KOPT-K1 (cell line): ENCODE results near the gene DNPEP.

Source experiments
- H3K27ac ChIP-seq: fragments of 200-600 bp; sonication (generic); 2 replicates; pipeline ENCODE4 v1.5.1; 2016; ENCODE audit warnings: antibody characterized with exemption, mild to moderate bottlenecking, low read depth, low read length; ENCODE audit not compliant: poor library complexity, severe bottlenecking
- H3K36me3 ChIP-seq: fragments of 200-600 bp; sonication (generic); 2 replicates; pipeline ENCODE4 v1.5.1; 2017; ENCODE audit warnings: antibody characterized with exemption, mild to moderate bottlenecking, low read length, moderate library complexity; ENCODE audit not compliant: insufficient read depth
- H3K9me3 ChIP-seq: fragments of 200-600 bp; sonication (generic); 2 replicates; pipeline ENCODE4 v1.5.1; 2017; ENCODE audit warnings: antibody characterized with exemption, low read length, mild to moderate bottlenecking; ENCODE audit not compliant: insufficient read depth, poor library complexity, severe bottlenecking

DNPEP gene

DNA sequence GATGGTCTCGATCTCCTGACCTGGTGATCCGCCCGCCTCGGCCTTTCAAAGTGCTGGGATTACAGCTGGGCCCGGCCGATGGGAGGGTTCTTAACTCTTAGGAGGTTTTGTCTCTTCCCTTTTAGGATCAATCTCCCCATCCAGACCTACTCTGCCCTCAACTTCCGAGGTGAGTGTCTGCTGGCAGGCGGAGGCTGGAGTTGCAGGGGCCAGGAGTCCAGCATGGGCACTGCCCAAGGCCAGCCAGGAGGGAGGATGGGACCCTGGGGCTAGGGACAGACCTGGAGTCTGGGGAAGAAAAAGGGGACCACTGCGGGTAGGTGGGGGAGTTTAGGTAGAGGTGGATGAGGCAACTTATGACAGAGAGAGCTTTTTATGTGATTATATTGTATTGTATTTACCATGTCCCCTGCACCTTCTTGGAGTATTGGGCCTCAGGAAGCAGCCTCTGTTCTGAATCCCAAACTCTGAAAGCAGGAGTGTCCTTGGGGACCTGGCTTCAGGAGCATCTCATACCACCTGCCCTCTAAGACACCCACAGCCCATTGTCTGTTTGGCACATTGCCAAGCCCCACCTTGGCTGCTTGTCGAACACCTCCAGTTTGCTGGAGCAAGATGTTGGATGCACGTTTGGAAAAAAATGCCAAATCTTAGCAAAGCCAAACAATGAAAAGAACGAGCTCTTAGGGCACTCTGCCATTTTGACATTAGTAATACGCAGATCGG lies 36.1 kb upstream of the DNPEP start:
- H3K27ac ChIP-seq: no peak overlapping the region
- H3K9me3 ChIP-seq: no peaks in the 10 kb centered on the region

GRCh38 chr2:219422952-219423534 lies 35.3 kb upstream of the DNPEP start:
- Histone ChIP-seq H3K9me3 (no peaks in the 10 kb centered on the region), H3K27ac (no peak overlapping the region), H3K36me3 (no peaks in the 10 kb centered on the region)

More for the DNA sequence above, 36.1 kb upstream of the DNPEP start:
- H3K36me3 ChIP-seq: no peaks in the 10 kb centered on the region

DNA sequence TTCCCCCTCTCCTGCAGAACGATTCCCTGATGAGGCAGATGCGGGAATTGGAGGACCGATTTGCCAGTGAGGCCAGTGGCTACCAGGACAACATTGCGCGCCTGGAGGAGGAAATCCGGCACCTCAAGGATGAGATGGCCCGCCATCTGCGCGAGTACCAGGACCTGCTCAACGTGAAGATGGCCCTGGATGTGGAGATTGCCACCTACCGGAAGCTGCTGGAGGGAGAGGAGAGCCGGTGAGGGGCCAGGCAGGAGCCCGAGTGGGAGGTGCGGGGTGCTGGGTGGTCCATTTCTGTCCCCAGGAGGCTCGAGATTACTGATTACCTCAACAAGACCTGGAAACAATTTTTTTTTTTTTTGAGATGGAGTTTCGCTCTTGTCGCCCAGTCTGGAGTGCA lies 33.6 kb upstream of the DNPEP start:
- no peak overlapping the region for H3K27ac ChIP-seq
- no peaks in the 10 kb centered on the region for H3K36me3 ChIP-seq
- no peaks in the 10 kb centered on the region for H3K9me3 ChIP-seq

- no peaks in the 10 kb centered on the region for H3K36me3 ChIP-seq
- no peak overlapping the region for H3K27ac ChIP-seq
- H3K9me3 ChIP-seq: no peaks in the 10 kb centered on the region
Measured at GRCh38 chr2:219420687-219421086, 33.0 kb upstream of the DNPEP start.

DNA sequence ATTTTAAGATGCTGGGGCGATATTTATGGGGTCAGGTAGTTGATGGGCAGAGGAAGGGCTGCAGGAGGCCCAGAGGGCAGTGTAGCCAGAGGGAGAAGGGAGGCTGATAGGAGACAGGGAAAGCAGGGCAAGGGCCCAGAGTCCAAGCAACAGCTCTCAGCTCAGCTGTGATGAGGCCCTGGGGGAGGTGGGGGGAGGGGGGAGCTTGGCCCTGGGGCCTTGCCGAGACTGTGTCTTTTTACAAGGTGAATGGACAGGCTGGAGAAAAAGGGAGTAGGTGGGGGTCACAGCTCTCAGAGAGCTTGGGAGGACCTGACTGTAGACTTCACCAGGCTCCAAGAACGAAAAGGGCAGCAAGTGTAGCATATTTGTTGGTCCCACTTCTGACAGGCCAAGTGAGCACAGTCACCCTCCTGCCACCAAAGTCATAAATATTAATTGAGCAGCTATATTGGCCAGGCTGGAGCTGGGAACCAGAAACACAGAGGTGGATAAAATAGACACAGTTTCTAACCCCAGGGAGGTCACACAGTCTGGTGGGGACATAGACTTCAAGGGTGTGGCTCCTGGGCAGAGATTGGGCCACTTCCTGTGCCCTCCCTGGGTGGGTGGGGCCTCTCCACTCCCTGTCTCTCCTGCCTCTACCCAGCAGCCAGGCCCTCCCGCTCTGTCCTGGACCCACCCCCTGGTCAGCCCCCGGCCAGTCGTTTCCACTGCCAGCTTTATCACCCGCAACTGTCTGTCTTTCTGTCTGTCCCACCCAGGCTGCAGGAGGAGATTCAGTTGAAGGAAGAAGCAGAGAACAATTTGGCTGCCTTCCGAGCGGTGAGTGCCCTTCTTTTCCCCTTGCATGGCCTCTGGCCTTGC lies 31.9 kb upstream of the DNPEP start:
- Histone ChIP-seq H3K27ac (no peak overlapping the region), H3K9me3 (no peaks in the 10 kb centered on the region), H3K36me3 (no peaks in the 10 kb centered on the region)

- no peaks in the 10 kb centered on the region for H3K9me3 ChIP-seq
- H3K36me3 ChIP-seq: no peaks in the 10 kb centered on the region
- H3K27ac ChIP-seq: no peak overlapping the region
Measured at GRCh38 chr2:219419012-219419324, 31.3 kb upstream of the DNPEP start.

DNA sequence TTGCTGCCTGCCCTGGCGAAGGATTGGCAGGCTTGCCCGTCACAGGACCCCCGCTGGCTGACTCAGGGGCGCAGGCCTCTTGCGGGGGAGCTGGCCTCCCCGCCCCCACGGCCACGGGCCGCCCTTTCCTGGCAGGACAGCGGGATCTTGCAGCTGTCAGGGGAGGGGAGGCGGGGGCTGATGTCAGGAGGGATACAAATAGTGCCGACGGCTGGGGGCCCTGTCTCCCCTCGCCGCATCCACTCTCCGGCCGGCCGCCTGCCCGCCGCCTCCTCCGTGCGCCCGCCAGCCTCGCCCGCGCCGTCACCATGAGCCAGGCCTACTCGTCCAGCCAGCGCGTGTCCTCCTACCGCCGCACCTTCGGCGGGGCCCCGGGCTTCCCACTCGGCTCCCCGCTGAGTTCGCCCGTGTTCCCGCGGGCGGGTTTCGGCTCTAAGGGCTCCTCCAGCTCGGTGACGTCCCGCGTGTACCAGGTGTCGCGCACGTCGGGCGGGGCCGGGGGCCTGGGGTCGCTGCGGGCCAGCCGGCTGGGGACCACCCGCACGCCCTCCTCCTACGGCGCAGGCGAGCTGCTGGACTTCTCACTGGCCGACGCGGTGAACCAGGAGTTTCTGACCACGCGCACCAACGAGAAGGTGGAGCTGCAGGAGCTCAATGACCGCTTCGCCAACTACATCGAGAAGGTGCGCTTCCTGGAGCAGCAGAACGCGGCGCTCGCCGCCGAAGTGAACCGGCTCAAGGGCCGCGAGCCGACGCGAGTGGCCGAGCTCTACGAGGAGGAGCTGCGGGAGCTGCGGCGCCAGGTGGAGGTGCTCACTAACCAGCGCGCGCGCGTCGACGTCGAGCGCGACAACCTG lies 30.7 kb upstream of the DNPEP start, which contains the start of gene DES:
TSS of gene DES (plus strand) at position 223 of the 857 bp plus-strand sequence. CDS start at position 309, 86 bp downstream.
- Histone ChIP-seq H3K9me3 (peaks cover under 1% of the 10 kb centered on the region), H3K27ac (no peak within 1 kb of the TSS), H3K36me3 (no peaks in the 10 kb centered on the region)

- no peaks in the 10 kb centered on the region for H3K36me3 ChIP-seq
- H3K27ac ChIP-seq: no peak overlapping the region
- H3K9me3 ChIP-seq: peaks cover 10% of the 10 kb centered on the region
Measured at GRCh38 chr2:219417374-219417773, 29.7 kb upstream of the DNPEP start.

DNA sequence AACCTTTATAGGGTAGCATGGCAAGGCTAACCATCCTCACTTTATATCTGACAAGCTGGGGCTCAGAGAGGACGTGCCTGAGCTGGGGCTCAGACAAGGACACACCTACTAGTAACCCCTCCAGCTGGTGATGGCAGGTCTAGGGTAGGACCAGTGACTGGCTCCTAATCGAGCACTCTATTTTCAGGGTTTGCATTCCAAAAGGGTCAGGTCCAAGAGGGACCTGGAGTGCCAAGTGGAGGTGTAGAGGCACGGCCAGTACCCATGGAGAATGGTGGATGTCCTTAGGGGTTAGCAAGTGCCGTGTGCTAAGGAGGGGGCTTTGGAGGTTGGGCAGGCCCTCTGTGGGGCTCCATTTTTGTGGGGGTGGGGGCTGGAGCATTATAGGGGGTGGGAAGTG lies 29.2 kb upstream of the DNPEP start:
- Histone ChIP-seq H3K27ac (no peak overlapping the region), H3K36me3 (no peaks in the 10 kb centered on the region)

DNA sequence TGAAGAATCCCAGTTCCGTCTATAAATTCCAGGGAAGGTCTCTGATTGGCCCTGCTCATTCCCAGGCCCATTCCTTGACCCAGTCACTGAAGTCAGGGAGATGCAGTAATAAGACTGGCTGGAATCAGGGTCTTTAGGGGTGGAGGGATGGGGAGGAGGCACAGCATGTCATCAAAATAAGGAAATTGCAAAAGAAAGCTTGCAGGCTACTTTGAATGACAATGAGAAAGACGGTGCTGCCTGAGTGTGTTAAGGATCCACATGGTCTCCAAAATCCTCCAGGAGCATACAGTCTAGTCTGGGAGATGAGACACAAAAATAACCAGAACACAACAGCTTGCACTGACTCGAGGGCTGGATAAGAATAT lies 28.5 kb upstream of the DNPEP start:
- no peaks in the 10 kb centered on the region for H3K36me3 ChIP-seq
- H3K27ac ChIP-seq: no peak overlapping the region
- peaks cover 21% of the 10 kb centered on the region for H3K9me3 ChIP-seq

More for the DNA sequence above, 29.2 kb upstream of the DNPEP start:
- H3K9me3 ChIP-seq: peaks cover 13% of the 10 kb centered on the region

DNA sequence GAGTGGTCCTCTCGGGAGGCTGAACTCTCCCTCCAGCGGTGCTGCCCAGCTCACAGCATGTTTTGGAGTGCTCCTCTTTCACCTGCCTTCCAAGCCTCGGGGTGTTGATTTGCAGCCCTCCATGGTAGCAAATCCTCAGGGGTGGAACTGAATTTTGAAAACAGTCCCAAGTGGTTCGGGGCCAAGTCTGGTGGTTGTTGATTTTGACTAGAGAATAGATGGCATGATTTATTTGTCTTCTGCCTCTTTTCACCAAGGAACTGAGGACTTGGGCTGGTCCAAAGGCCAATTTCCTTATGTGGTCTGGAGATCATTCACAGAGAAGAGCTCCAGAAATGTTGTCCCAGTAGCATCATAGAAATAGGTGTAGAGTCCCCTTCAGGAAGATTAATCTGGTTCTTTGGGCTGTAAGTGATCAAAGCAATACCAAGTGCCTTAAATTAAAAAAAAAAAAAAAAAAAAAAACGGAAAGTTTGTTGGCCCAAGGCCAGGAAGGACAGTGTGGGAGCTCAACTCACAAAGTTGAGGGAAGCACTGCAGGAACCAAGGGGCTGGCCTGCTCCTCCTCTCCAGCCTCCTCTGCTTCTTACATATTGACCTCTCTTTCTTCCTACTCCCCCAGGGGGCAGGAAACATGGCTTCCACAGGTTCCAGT lies 28.0 kb upstream of the DNPEP start:
- H3K36me3 ChIP-seq: no peaks in the 10 kb centered on the region
- peaks cover 21% of the 10 kb centered on the region for H3K9me3 ChIP-seq
- no peak overlapping the region for H3K27ac ChIP-seq

DNA sequence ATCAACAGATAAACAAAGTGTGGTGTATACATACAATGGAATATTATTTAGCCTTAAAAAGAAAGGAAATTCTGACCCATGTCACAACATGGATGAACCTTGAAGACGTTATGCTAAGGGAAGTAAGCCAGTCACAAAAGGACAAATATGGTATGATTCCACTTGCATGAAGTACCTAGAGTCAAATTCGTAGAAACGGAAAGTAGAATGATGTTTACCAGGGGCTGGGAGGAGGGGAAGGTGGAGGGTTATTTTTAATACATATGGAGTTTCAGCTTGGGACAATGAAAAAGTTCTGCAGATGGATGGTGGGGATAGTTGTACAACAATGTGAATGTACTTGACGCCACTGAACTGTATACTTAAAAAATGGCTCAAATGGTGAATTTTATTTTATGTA lies 27.1 kb upstream of the DNPEP start:
- Histone ChIP-seq H3K9me3 (peaks cover 21% of the 10 kb centered on the region), H3K36me3 (no peaks in the 10 kb centered on the region), H3K27ac (no peak overlapping the region)

- peaks cover 21% of the 10 kb centered on the region for H3K9me3 ChIP-seq
- H3K27ac ChIP-seq: no peak overlapping the region
- H3K36me3 ChIP-seq: no peaks in the 10 kb centered on the region
Measured at GRCh38 chr2:219410390-219410789, 22.7 kb upstream of the DNPEP start.

- H3K36me3 ChIP-seq: no peaks in the 10 kb centered on the region
- peaks cover 21% of the 10 kb centered on the region for H3K9me3 ChIP-seq
- H3K27ac ChIP-seq: no peak overlapping the region
Measured at GRCh38 chr2:219409619-219410018, 21.9 kb upstream of the DNPEP start.
